GM12873 (cell line): Measurements from ENCODE around the gene CLEC16A.

ENCODE experiments used
- CTCF ChIP-seq: IDR thresholded peaks from 2 replicates; pipeline ENCODE4 v1.5.1; 2012; ENCODE audit warnings: low read depth, mild to moderate bottlenecking, moderate library complexity, low read length, control low read depth; ENCODE audit not compliant: insufficient read depth; ENCODE audit errors: missing control alignments

CLEC16A gene

GRCh38 chr16:11080327-11080967 lies 136.1 kb downstream of the CLEC16A start:
- no peak for TF ChIP-seq CTCF

GRCh38 chr16:11080999-11081630 lies 136.8 kb downstream of the CLEC16A start:
- no peak for TF ChIP-seq CTCF

- TF ChIP-seq CTCF = no peak
Observed at GRCh38 chr16:11082108-11082859, 137.9 kb downstream of the CLEC16A start.

GRCh38 chr16:11082860-11083388 lies 138.6 kb downstream of the CLEC16A start:
- no peak for TF ChIP-seq CTCF

- TF ChIP-seq CTCF = no peak
Observed at GRCh38 chr16:11084484-11084875, 140.1 kb downstream of the CLEC16A start.

- TF ChIP-seq CTCF = no peak
Observed at GRCh38 chr16:11084876-11085485, 140.6 kb downstream of the CLEC16A start.

GRCh38 chr16:11085916-11086315 lies 141.6 kb downstream of the CLEC16A start:
- no peak for TF ChIP-seq CTCF
